A172 (cell line): ENCODE results near the gene MRGPRX2. TPM values are rescaled to one million over a fixed set of nuclear protein-coding genes. Genes with fewer than 3 reads are reported as not detected.
A peak's percentile ranks its signal among the peaks of the same experiment; 100 is the strongest.

Source experiments
- DNase-seq: peaks from one replicate; pipeline ENCODE4 v3.0.0-alpha.2; 2015; ENCODE audit warnings: low spot score
- total RNA-seq: library from RNA; depleted of rRNA; stranded (reverse); fragments of >200 nt; shearing (Covaris generic); gene quantifications from 2 replicates; pipeline ENCODE4 v1.2.3, GENCODE V29; 2014

Gene MRGPRX2
- total RNA-seq, 1 experiment from 2014 or later, result not detected

DNA sequence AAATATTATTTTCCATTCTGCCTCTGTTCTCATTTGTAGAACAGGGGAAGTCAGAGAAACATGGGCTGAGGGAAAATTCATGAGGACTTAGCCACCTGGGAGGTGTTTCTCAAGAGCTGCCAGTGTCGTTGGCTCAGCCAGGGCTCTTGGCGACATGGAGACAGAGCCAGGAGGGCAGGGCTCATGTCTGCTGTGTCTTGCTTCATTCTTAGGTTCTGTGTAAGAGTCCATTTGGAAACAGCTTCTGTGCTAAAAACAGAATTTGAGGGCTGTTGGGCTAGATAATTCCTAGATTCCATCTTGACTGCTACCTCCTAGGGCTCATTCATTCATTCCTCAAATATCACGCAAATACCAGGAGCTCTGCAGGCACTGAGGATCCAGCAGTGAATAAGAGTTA is 15.1 kb upstream of the MRGPRX2 start:
- DNase-seq, result no peak

GRCh38 chr11:19073454-19074415 is 13.2 kb upstream of the MRGPRX2 start:
- no peak for DNase-seq

DNA sequence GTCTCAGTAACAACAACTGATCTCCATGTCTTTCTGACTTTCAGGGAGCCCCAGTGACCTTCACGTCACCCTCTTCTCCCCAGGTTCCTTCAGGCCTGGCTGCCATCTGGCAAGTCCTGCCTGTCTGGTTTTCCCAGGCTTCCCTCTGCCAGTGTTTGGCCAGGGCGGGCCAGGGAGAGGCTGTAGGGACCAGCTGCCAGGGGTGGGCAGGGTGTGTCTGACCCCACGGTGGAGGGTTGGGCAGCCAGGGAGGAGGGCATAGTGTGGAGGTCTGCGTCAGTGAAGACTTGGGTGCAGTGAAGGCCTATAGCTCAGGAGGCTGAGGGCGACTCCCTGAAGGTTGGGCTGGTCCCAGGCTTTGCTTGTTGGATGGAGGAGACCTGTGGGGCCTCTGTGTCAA is 11.9 kb upstream of the MRGPRX2 start:
- no peak for DNase-seq

- DNase-seq, result peak; percentile 90
Observed at GRCh38 chr11:19071255-19071654, 10.7 kb upstream of the MRGPRX2 start.

- no peak for DNase-seq
Observed at GRCh38 chr11:19059833-19060232, 684 bp downstream of the MRGPRX2 start.

DNA sequence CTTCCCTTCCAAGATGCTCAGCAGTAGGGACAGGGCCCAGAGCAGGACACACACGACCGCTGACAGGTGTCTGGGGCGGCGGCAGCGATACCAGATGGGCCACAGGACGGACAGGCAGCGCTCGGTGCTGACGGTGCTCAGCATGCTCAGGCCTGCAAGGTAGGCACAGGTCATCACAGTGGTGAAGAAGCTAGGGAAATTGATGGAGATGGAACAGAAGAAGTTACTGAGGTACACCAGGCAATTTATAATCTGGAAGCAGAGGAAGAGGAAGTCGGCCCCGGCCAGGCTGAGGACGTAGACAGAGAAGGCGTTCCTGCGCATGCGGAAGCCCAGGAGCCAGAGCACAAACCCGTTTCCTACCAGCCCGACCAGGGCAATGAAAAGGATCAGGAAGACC is 4.6 kb downstream of the MRGPRX2 start:
- no peak for DNase-seq

GRCh38 chr11:19055016-19055415 is 5.5 kb downstream of the MRGPRX2 start:
- DNase-seq, result peak; percentile 19

DNA sequence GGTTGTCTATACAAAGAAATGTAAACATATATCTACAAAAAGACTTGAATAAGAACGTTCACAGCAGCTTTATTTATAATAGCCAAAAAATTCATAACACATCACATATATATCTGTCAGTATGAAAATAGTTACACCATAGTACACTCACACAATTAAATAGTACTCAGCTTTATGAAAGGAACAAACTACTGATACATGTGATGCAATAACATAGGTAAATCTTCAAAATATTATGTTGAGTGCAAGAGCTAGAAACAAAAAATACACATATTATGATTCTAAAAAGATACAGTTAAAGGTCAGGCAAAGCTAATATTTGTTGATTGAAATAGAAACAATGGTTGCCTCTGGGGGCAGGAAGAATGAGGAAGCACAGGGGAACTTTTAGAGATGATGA is 6.6 kb downstream of the MRGPRX2 start:
- no peak for DNase-seq

DNA sequence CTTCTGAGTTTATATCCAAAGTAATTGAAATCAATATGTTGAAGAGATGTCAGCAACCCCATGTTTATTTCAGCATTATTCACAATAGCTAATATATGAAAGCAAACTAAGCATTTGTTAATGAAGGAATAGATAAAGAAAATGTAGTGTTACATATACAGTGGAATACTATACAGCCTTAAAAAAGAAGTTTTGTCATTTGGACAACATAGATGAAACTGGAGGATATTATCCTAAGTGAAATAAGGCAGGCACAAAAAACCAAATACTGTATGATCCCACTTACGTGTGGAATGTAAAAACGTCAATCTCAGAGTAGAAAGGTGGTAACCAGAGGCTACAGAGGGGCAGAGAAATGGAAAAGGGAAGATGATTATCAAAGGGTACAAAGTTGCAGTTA is 10.2 kb downstream of the MRGPRX2 start:
- no peak for DNase-seq

GRCh38 chr11:19049351-19049750 is 11.2 kb downstream of the MRGPRX2 start:
- DNase-seq, result no peak

DNA sequence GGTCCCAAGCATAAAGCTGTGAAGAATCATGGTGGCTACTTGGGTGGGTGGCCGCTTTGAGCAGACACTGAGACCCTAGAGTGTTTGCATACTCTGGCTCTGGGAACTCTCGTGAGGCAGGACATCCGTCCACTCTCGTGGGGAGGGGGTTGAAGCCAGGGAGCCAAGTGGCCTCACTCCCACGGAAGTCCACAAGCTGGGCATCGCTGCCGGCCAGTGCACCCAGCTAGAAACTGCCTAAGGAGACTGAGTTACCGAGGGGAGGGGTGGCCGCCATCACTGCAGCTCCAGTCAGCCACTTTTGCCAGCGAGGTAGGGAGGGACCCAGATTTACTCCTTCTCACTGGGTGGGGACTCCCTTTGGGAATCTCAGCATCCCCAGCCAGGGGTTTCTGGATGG is 20.5 kb downstream of the MRGPRX2 start:
- DNase-seq, result no peak

DNA sequence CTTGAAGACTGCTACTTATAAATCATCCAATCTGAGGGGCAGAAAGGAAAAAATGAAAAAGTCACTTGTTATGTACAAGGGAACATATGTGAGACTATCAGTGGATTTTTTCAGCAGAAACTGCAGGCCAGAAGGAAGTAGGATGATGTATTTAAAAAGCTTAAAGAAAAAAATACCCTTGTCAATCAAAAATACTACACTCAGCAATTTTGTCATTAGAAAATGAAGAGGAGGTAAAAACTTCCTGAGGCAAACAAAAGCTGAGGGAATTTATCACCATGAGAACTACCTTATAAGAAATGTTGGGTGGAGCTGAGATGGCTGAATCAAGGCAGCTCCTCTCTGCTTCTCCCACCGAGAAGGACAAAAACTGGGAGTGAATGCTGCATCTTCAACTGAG is 21.1 kb downstream of the MRGPRX2 start:
- no peak for DNase-seq

GRCh38 chr11:19032990-19033389 is 27.5 kb downstream of the MRGPRX2 start:
- no peak for DNase-seq

GRCh38 chr11:19027829-19028595 is 32.5 kb downstream of the MRGPRX2 start:
- peak; percentile 96 for DNase-seq

DNA sequence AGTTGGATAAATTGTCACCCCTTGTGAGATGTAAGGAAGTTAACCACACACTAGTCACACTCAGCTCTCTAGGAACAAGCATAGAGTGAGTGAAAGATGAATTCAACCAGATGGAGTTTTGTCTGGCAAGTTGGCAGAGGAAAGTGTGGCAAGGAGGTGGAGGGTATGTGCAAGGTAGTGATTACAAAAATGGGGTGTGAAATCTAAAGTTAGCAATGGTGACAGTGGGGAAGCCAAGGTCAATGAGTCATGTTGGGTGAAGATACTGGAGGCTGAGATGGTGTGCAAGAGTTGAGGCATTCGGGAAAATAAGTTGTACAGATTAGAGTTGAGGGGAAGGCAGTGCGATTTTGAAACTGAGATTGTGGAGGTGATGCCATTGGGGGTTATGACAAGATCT is 33.7 kb downstream of the MRGPRX2 start:
- no peak for DNase-seq

- peak; percentile 10 for DNase-seq
Observed at GRCh38 chr11:19025481-19026406, 34.8 kb downstream of the MRGPRX2 start.

DNA sequence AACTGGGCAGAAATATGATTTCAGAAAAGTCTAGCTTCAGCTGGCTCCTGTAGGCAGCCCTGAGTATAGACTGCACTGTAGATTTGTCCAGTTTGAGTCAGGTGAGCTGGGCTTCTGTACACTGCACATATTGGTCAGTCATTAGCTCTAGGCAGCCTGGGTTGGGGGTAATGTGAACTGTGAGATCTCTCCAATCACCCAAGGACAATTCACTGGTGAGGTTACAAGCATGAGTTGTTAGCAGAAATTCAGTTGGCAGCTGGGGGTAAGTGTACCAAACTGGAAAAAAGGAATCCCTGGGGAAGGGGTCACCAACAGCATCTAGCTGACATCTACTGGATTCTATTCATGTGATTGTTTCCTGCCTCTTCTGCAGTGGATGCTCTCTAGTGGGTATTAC is 39.7 kb downstream of the MRGPRX2 start:
- no peak for DNase-seq

DNA sequence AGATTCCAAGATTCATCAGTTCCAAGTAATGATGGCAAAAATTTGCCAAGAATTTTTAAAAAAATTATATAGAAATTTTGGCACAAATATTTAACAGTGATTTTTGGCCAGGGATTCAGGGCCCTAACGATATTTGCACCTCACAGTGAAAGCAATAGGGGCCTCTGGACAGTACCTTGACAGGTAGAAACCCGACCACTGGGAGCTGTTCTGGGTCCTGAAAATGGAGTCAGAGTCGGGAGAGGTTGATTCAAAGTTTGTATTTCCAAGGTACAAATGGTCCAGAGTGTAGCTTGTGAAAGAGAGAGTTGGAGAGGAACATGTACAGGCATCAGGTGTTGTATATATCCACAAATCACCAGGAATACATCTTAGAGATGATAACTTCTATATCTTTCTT is 41.6 kb downstream of the MRGPRX2 start:
- no peak for DNase-seq

DNA sequence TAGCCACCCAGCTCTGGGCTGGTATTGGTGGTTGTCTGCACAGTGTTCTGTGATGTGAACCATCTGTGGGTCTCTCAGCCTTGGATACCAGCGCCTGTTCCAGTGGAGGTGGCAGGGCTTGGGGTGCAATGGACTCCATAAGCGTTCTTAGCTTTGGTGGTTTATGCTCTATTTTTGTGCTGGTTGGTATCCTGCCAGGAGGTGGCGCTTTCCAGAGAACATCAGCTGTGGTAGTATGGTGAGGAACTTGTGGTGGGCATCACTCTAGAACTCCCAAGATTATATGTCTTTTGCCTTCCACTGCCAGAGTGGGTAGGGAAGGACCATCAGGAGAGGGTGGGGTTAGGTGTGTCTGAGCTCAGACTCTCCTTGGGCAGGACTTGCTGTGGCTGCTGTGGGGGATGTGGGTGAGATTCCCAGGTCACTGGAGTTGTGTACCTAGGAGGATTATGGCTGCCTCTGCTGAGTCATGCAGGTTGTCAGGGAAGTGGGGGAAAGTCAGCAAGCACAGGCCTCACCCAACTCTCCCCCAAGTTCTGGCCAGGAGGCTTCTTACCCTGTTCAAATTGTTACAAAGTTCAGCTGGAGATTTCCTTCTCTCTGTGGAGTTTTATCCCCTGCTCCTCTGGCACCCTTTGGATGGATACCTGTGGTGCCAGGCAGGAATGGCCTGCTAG is 47.2 kb downstream of the MRGPRX2 start:
- no peak for DNase-seq

DNA sequence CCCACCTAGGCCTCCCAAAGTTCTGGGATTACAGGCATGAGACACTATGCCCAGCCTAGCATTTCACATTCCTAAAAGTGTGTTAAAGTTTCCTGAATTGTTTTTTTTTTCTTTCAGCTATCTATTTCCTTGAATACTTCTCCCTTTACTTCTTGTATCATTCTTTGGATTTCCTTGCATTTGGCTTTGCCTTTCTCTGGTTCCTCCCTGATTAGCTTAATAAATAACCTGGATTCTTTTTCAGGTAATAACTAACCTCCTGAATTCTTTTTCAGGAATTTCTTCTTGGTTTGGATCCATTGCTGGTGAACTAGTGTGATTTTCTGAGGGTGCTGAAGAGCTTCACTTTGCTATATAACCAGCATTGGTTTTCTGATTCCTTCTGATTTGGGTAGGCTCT is 47.9 kb downstream of the MRGPRX2 start:
- no peak for DNase-seq
